ENCODE data around the gene CCDC181.

- TF ChIP-seq EZH2 (IDR thresholded peaks at IDR 0.05; ENCODE audit: borderline replicate concordance, low read length): no peak
- TF ChIP-seq, protein P1, sequence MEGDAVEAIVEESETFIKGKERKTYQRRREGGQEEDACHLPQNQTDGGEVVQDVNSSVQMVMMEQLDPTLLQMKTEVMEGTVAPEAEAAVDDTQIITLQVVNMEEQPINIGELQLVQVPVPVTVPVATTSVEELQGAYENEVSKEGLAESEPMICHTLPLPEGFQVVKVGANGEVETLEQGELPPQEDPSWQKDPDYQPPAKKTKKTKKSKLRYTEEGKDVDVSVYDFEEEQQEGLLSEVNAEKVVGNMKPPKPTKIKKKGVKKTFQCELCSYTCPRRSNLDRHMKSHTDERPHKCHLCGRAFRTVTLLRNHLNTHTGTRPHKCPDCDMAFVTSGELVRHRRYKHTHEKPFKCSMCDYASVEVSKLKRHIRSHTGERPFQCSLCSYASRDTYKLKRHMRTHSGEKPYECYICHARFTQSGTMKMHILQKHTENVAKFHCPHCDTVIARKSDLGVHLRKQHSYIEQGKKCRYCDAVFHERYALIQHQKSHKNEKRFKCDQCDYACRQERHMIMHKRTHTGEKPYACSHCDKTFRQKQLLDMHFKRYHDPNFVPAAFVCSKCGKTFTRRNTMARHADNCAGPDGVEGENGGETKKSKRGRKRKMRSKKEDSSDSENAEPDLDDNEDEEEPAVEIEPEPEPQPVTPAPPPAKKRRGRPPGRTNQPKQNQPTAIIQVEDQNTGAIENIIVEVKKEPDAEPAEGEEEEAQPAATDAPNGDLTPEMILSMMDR (conservative IDR thresholded peaks at IDR 0.05 in 1 of 2, IDR thresholded peaks at IDR 0.05 in 1 of 2; ENCODE audit: extremely low read depth in 1 of 2, insufficient read depth in 1 of 2, low read depth in 1 of 2, low read length in 2 of 2): no peak
These were observed 58.9 kb downstream of the CCDC181 start for GRCh38 chr1:169368406-169368769.
